ENCODE data around the gene PRKX. TPM values are rescaled to one million over a fixed set of nuclear protein-coding genes. Genes with fewer than 3 reads are reported as not detected.
"Not testable (repeated sequence)": the region's sequence is repeated elsewhere in the genome, so short reads cannot be mapped to it uniquely, and the experiment has no call there.

The PRKX gene
- total and polyA plus RNA-seq, 4 donors: 6.0 to 19.1 (median 14.6) TPM

- H3K36me3 ChIP-seq (ENCODE audit: control insufficient read depth in 1 of 2, insufficient read depth in 2 of 2, low read length in 1 of 2); H3K27me3 ChIP-seq (ENCODE audit: control insufficient read depth in 1 of 2, insufficient read depth in 2 of 2, low read length in 1 of 2); H3K9me3 ChIP-seq (ENCODE audit: control insufficient read depth, low read length); H3K4me1 ChIP-seq (ENCODE audit: control insufficient read depth in 1 of 2, insufficient read depth in 2 of 2, low read length in 2 of 2); ATAC-seq (ENCODE audit: low FRiP score); H3K27ac ChIP-seq (ENCODE audit: low read depth in 1 of 2, low read length in 2 of 2); H3K4me3 ChIP-seq (ENCODE audit: low read length in 2 of 2); DNase-seq; intact Hi-C loops (cut with DNase I): not testable (repeated sequence)
- 70 to 88% methylated on average over 36 to 38 of the region's 38 CpGs for WGBS, 2 donors
These were observed 1.4 kb upstream of the PRKX start for GRCh38 chrX:3714706-3715479.

GRCh38 chrX:3713937-3714434 is 537 bp upstream of the PRKX start:
- ATAC-seq (ENCODE audit: low FRiP score) (no peak), DNase-seq (no peak)
- no peaks in the 10 kb centered on the region for H3K4me1 ChIP-seq (ENCODE audit: control insufficient read depth in 1 of 2, insufficient read depth in 2 of 2, low read length in 2 of 2)
- WGBS, 2 donors: 1 to 5% methylated on average over 15 of the region's 15 CpGs
- no peaks in the 10 kb centered on the region for H3K9me3 ChIP-seq (ENCODE audit: control insufficient read depth, low read length)
- no peaks in the 10 kb centered on the region for H3K36me3 ChIP-seq (ENCODE audit: control insufficient read depth in 1 of 2, insufficient read depth in 2 of 2, low read length in 1 of 2)
- H3K27me3 ChIP-seq (ENCODE audit: control insufficient read depth in 1 of 2, insufficient read depth in 2 of 2, low read length in 1 of 2): no peaks in the 10 kb centered on the region
- H3K27ac ChIP-seq (ENCODE audit: low read depth in 1 of 2, low read length in 2 of 2): no peak overlapping the region
- H3K4me3 ChIP-seq (ENCODE audit: low read length in 2 of 2): peak overlapping the region; percentile 93 to 96
- intact Hi-C loops (cut with DNase I): no loop called here

GRCh38 chrX:3712870-3713224 is 602 bp downstream of the PRKX start:
- peak overlapping the region; percentile 93 to 96 for H3K4me3 ChIP-seq (ENCODE audit: low read length in 2 of 2)
- H3K36me3 ChIP-seq (ENCODE audit: control insufficient read depth in 1 of 2, insufficient read depth in 2 of 2, low read length in 1 of 2): no peaks in the 10 kb centered on the region
- DNase-seq: peak in 1 of 2 donors; percentile 50
- H3K4me1 ChIP-seq (ENCODE audit: control insufficient read depth in 1 of 2, insufficient read depth in 2 of 2, low read length in 2 of 2): no peaks in the 10 kb centered on the region
- ATAC-seq (ENCODE audit: low FRiP score): peak; percentile 19
- H3K27me3 ChIP-seq (ENCODE audit: control insufficient read depth in 1 of 2, insufficient read depth in 2 of 2, low read length in 1 of 2): no peaks in the 10 kb centered on the region
- WGBS, 2 donors: 0 to 1% methylated on average over 37 to 38 of the region's 38 CpGs
- intact Hi-C loops (cut with DNase I): no loop called here
- H3K27ac ChIP-seq (ENCODE audit: low read depth in 1 of 2, low read length in 2 of 2): no peak overlapping the region
- no peaks in the 10 kb centered on the region for H3K9me3 ChIP-seq (ENCODE audit: control insufficient read depth, low read length)

GRCh38 chrX:3712051-3712869 is 1.2 kb downstream of the PRKX start:
- H3K4me1 ChIP-seq (ENCODE audit: control insufficient read depth in 1 of 2, insufficient read depth in 2 of 2, low read length in 2 of 2): no peaks in the 10 kb centered on the region
- no peak overlapping the region for H3K27ac ChIP-seq (ENCODE audit: low read depth in 1 of 2, low read length in 2 of 2)
- intact Hi-C loops (cut with DNase I): no loop called here
- 2% methylated on average over 34 to 39 of the region's 39 CpGs for WGBS, 2 donors
- H3K36me3 ChIP-seq (ENCODE audit: control insufficient read depth in 1 of 2, insufficient read depth in 2 of 2, low read length in 1 of 2): no peaks in the 10 kb centered on the region
- no peaks in the 10 kb centered on the region for H3K27me3 ChIP-seq (ENCODE audit: control insufficient read depth in 1 of 2, insufficient read depth in 2 of 2, low read length in 1 of 2)
- H3K9me3 ChIP-seq (ENCODE audit: control insufficient read depth, low read length): no peaks in the 10 kb centered on the region
- DNase-seq (peak; percentile 52 to 76), ATAC-seq (ENCODE audit: low FRiP score) (peak; percentile 50)
- H3K4me3 ChIP-seq (ENCODE audit: low read length in 2 of 2): peak overlapping the region; percentile 93 to 96

- intact Hi-C loops (cut with DNase I): no loop called here
- Histone ChIP-seq H3K36me3 (ENCODE audit: control insufficient read depth in 1 of 2, insufficient read depth in 2 of 2, low read length in 1 of 2) (no peaks in the 10 kb centered on the region), H3K27ac (ENCODE audit: low read depth in 1 of 2, low read length in 2 of 2) (no peak overlapping the region), H3K9me3 (ENCODE audit: control insufficient read depth, low read length) (no peaks in the 10 kb centered on the region), H3K27me3 (ENCODE audit: control insufficient read depth in 1 of 2, insufficient read depth in 2 of 2, low read length in 1 of 2) (no peaks in the 10 kb centered on the region), H3K4me1 (ENCODE audit: control insufficient read depth in 1 of 2, insufficient read depth in 2 of 2, low read length in 2 of 2) (no peaks in the 10 kb centered on the region), H3K4me3 (ENCODE audit: low read length in 2 of 2) (peak overlapping the region; percentile 19 to 93)
- ATAC-seq (ENCODE audit: low FRiP score) (peak; percentile 5), DNase-seq (peak in 1 of 2 donors; percentile 72)
- 24 to 27% methylated on average over 16 of the region's 16 CpGs for WGBS, 2 donors
These were observed 2.0 kb downstream of the PRKX start for GRCh38 chrX:3711331-3711917.

GRCh38 chrX:3707673-3708274 is 5.7 kb downstream of the PRKX start:
- DNase-seq; H3K4me3 ChIP-seq (ENCODE audit: low read length in 2 of 2); intact Hi-C loops (cut with DNase I); H3K4me1 ChIP-seq (ENCODE audit: control insufficient read depth in 1 of 2, insufficient read depth in 2 of 2, low read length in 2 of 2); H3K27ac ChIP-seq (ENCODE audit: low read depth in 1 of 2, low read length in 2 of 2); H3K9me3 ChIP-seq (ENCODE audit: control insufficient read depth, low read length); ATAC-seq (ENCODE audit: low FRiP score); H3K27me3 ChIP-seq (ENCODE audit: control insufficient read depth in 1 of 2, insufficient read depth in 2 of 2, low read length in 1 of 2); H3K36me3 ChIP-seq (ENCODE audit: control insufficient read depth in 1 of 2, insufficient read depth in 2 of 2, low read length in 1 of 2): not testable (repeated sequence)
- WGBS, 2 donors: 75 to 79% methylated on average over 7 to 8 of the region's 8 CpGs

GRCh38 chrX:3706481-3706880 is 7.0 kb downstream of the PRKX start:
- WGBS, 2 donors: 89 to 96% methylated on average over 11 of the region's 11 CpGs

GRCh38 chrX:3703251-3703650 is 10.2 kb downstream of the PRKX start:
- ATAC-seq (ENCODE audit: low FRiP score); H3K27ac ChIP-seq (ENCODE audit: low read depth in 1 of 2, low read length in 2 of 2); H3K9me3 ChIP-seq (ENCODE audit: control insufficient read depth, low read length); H3K36me3 ChIP-seq (ENCODE audit: control insufficient read depth in 1 of 2, insufficient read depth in 2 of 2, low read length in 1 of 2); H3K27me3 ChIP-seq (ENCODE audit: control insufficient read depth in 1 of 2, insufficient read depth in 2 of 2, low read length in 1 of 2); intact Hi-C loops (cut with DNase I); H3K4me3 ChIP-seq (ENCODE audit: low read length in 2 of 2); H3K4me1 ChIP-seq (ENCODE audit: control insufficient read depth in 1 of 2, insufficient read depth in 2 of 2, low read length in 2 of 2); DNase-seq: not testable (repeated sequence)
- WGBS, 2 donors: 93 to 95% methylated on average over 3 of the region's 3 CpGs

More at GRCh38 chrX:3706481-3706880, 7.0 kb downstream of the PRKX start:
- intact Hi-C loops (cut with DNase I): no loop called here
- no peaks in the 10 kb centered on the region for H3K9me3 ChIP-seq (ENCODE audit: control insufficient read depth, low read length)
- DNase-seq (no peak), ATAC-seq (ENCODE audit: low FRiP score) (no peak)
- H3K4me3 ChIP-seq (ENCODE audit: low read length in 2 of 2): no peak overlapping the region
- no peaks in the 10 kb centered on the region for H3K36me3 ChIP-seq (ENCODE audit: control insufficient read depth in 1 of 2, insufficient read depth in 2 of 2, low read length in 1 of 2)
- peaks cover 0 to 3% of the 10 kb centered on the region in 2 donors for H3K4me1 ChIP-seq (ENCODE audit: control insufficient read depth in 1 of 2, insufficient read depth in 2 of 2, low read length in 2 of 2)
- no peaks in the 10 kb centered on the region for H3K27me3 ChIP-seq (ENCODE audit: control insufficient read depth in 1 of 2, insufficient read depth in 2 of 2, low read length in 1 of 2)
- H3K27ac ChIP-seq (ENCODE audit: low read depth in 1 of 2, low read length in 2 of 2): no peak overlapping the region
